ENCODE results near the gene AMOTL1.

Gene AMOTL1

GRCh38 chr11:94883878-94884277, 115.7 kb downstream of the AMOTL1 start:
- no peak for DNase-seq (ENCODE audit: extremely low read depth, low read depth)
- TF ChIP-seq CTCF (IDR thresholded peaks at IDR 0.05; ENCODE audit: low read depth, low read length), result no peak

- no peak for TF ChIP-seq CTCF (IDR thresholded peaks at IDR 0.05; ENCODE audit: low read depth, low read length)
- DNase-seq (ENCODE audit: extremely low read depth, low read depth), result no peak
These were observed 116.2 kb downstream of the AMOTL1 start for GRCh38 chr11:94884376-94884775.

- TF ChIP-seq CTCF (IDR thresholded peaks at IDR 0.05; ENCODE audit: low read depth, low read length), result no peak
- no peak for DNase-seq (ENCODE audit: extremely low read depth, low read depth)
These were observed 117.0 kb downstream of the AMOTL1 start for GRCh38 chr11:94885133-94885532.

GRCh38 chr11:94885581-94885980, 117.4 kb downstream of the AMOTL1 start:
- no peak for DNase-seq (ENCODE audit: extremely low read depth, low read depth)
- no peak; the same call in 1 of the 2 replicates for TF ChIP-seq CTCF (IDR thresholded peaks at IDR 0.05; ENCODE audit: low read depth, low read length)

GRCh38 chr11:94888204-94888603, 120.0 kb downstream of the AMOTL1 start:
- no peak for DNase-seq (ENCODE audit: extremely low read depth, low read depth)
- no peak for TF ChIP-seq CTCF (IDR thresholded peaks at IDR 0.05; ENCODE audit: low read depth, low read length)

- no peak for DNase-seq (ENCODE audit: extremely low read depth, low read depth)
- TF ChIP-seq CTCF (IDR thresholded peaks at IDR 0.05; ENCODE audit: low read depth, low read length), result no peak
These were observed 127.3 kb downstream of the AMOTL1 start for GRCh38 chr11:94895451-94895850.

- TF ChIP-seq CTCF (IDR thresholded peaks at IDR 0.05; ENCODE audit: low read depth, low read length), result no peak
These were observed 127.8 kb downstream of the AMOTL1 start for GRCh38 chr11:94895971-94896370.

More at GRCh38 chr11:94895971-94896370, 127.8 kb downstream of the AMOTL1 start:
- DNase-seq (ENCODE audit: extremely low read depth, low read depth), result no peak

All from AG09319 (cell line).